Ishikawa (cell line): Measurements from ENCODE around the gene CMTM7.

ENCODE experiments used
- CEBPB ChIP-seq: IDR thresholded peaks from 2 replicates; pipeline ENCODE4 v1.6.1; 2012
- CREB1 ChIP-seq: IDR thresholded peaks from 2 replicates; pipeline ENCODE4 v1.6.1; 2012; ENCODE audit warnings: low read depth
- EGR1 ChIP-seq: IDR thresholded peaks from 2 replicates; pipeline ENCODE4 v1.6.1; 2012
- EP300 ChIP-seq: IDR thresholded peaks from 2 replicates; pipeline ENCODE4 v1.6.1; 2012; ENCODE audit warnings: borderline replicate concordance
- FOXM1 ChIP-seq: IDR thresholded peaks from 2 replicates; pipeline ENCODE4 v1.6.1; 2012; ENCODE audit warnings: low read depth, borderline replicate concordance
- MAX ChIP-seq: IDR thresholded peaks from 2 replicates; pipeline ENCODE4 v1.6.1; 2012
- NFIC ChIP-seq: IDR thresholded peaks from 2 replicates; pipeline ENCODE4 v1.6.1; 2012
- RAD21 ChIP-seq: IDR thresholded peaks from 2 replicates; pipeline ENCODE4 v1.6.1; 2012; ENCODE audit warnings: low read depth
- TAF1 ChIP-seq: IDR thresholded peaks from 2 replicates; pipeline ENCODE4 v1.6.1; 2012; ENCODE audit warnings: low read depth, mild to moderate bottlenecking
- TCF12 ChIP-seq: IDR thresholded peaks from 2 replicates; pipeline ENCODE4 v1.6.1; 2012; ENCODE audit warnings: low read depth
- TEAD4 ChIP-seq: IDR thresholded peaks from 2 replicates; pipeline ENCODE4 v1.6.1; 2012
- USF1 ChIP-seq: IDR thresholded peaks from 2 replicates; pipeline ENCODE4 v1.6.1; 2012
- YY1 ChIP-seq: IDR thresholded peaks from 2 replicates; pipeline ENCODE4 v1.6.1; 2012; ENCODE audit warnings: low read depth
- ZBTB7A ChIP-seq: IDR thresholded peaks from 2 replicates; pipeline ENCODE4 v1.6.1; 2012; ENCODE audit warnings: low read depth
- TF ChIP-seq, protein P1 (sequence below): IDR thresholded peaks from 2 replicates; pipeline ENCODE4 v1.6.1; 2012; ENCODE audit warnings: low read depth, mild to moderate bottlenecking

The CMTM7 gene

DNA sequence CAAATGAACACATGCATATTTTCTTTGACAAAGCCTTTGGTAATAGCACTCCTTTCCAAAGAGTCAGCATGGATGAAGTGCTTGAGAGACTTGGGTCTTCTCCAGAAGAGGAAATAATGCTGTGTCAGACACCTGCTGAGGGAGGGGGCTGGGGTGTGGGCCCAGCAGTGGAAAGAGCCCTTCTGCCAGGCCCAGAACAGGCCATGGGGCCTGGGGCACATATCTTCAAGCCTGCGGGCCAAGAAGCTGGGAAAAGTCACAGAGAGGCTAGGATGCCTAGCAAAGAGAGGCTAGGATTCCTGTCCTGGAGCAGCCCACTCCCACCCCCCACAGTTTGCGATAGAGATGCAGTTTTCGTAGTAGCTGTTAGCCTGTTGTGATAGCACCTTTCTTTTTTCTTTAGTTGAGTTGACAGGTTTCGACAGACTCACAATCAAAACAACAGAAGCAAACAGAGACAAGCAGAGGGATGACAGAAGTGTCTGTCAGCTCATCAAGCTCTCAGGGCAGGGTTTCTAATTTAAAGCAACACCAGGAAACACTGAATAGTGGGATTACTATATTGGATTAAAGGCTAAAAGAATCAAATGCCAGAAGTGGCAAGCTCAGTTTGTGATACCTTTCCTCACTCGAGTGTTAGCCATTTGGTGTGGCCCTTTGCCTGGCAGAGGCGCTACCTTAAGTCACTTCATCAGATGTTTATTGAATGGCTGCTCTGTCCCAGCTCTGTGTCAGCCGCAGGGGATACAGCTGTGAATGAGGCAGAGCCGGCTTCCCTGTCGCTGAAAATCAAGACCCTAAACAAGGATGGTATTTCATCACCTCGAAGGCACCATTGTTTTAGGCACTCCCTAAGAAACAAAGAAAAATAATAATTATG is 19.0 kb downstream of the CMTM7 start:
- TF ChIP-seq TAF1 = no peak
- TF ChIP-seq EP300 = no peak
- TF ChIP-seq FOXM1 = no peak
- TF ChIP-seq, protein P1, sequence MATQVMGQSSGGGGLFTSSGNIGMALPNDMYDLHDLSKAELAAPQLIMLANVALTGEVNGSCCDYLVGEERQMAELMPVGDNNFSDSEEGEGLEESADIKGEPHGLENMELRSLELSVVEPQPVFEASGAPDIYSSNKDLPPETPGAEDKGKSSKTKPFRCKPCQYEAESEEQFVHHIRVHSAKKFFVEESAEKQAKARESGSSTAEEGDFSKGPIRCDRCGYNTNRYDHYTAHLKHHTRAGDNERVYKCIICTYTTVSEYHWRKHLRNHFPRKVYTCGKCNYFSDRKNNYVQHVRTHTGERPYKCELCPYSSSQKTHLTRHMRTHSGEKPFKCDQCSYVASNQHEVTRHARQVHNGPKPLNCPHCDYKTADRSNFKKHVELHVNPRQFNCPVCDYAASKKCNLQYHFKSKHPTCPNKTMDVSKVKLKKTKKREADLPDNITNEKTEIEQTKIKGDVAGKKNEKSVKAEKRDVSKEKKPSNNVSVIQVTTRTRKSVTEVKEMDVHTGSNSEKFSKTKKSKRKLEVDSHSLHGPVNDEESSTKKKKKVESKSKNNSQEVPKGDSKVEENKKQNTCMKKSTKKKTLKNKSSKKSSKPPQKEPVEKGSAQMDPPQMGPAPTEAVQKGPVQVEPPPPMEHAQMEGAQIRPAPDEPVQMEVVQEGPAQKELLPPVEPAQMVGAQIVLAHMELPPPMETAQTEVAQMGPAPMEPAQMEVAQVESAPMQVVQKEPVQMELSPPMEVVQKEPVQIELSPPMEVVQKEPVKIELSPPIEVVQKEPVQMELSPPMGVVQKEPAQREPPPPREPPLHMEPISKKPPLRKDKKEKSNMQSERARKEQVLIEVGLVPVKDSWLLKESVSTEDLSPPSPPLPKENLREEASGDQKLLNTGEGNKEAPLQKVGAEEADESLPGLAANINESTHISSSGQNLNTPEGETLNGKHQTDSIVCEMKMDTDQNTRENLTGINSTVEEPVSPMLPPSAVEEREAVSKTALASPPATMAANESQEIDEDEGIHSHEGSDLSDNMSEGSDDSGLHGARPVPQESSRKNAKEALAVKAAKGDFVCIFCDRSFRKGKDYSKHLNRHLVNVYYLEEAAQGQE = no peak
- no peak for TF ChIP-seq NFIC
- TF ChIP-seq CEBPB = no peak
- TF ChIP-seq MAX = no peak
- TF ChIP-seq TEAD4 = no peak
- no peak for TF ChIP-seq RAD21
- no peak for TF ChIP-seq USF1
- TF ChIP-seq ZBTB7A = no peak
- TF ChIP-seq CREB1 = no peak
- no peak for TF ChIP-seq TCF12
- no peak for TF ChIP-seq EGR1
- no peak for TF ChIP-seq YY1

DNA sequence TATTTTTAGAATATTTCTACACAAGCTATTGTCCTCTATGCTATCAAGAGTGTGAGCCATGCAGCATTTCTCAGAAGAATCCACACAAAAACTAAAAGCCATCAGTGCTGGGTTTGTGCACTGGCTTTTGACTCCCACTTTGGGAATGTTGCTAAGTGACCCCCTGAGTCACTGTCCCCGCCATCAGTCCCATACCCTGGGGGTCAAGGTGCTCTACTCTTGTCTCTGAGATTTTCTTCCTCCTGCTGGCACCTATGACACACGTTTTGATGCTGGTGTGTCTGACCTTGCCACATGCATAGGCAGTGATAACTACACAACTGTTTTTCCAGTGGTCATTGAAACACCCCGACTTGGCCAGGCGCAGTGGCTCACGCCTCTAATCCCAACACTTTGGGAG is 19.8 kb downstream of the CMTM7 start:
- no peak for TF ChIP-seq TEAD4
- TF ChIP-seq EGR1 = no peak
- no peak for TF ChIP-seq EP300
- TF ChIP-seq NFIC = no peak
- TF ChIP-seq, protein P1 = no peak
- TF ChIP-seq CREB1 = no peak
- TF ChIP-seq USF1 = no peak
- TF ChIP-seq RAD21 = no peak
- TF ChIP-seq TCF12 = no peak
- TF ChIP-seq TAF1 = no peak
- no peak for TF ChIP-seq FOXM1
- TF ChIP-seq ZBTB7A = no peak
- TF ChIP-seq YY1 = no peak
- TF ChIP-seq CEBPB = no peak
- no peak for TF ChIP-seq MAX

DNA sequence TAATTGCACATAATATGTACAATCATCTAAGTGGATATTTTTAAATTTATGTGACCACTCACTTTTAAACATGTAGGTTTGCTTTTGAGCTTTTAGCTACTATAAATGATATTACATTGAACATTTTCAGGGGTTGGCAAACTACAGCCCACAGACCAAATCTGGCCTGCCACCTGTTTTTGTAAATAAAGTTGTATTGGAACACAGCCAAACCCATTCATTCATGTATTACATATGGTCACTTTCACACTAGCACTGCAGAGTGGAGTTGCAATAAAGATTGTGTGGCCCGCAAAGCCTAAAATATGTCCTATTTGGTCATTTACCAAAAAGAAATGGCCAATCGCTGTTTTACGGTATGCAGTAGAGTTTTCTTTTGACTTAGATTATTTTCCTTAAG is 21.2 kb downstream of the CMTM7 start:
- no peak for TF ChIP-seq CREB1
- no peak for TF ChIP-seq EGR1
- TF ChIP-seq EP300 = no peak
- TF ChIP-seq CEBPB = no peak
- TF ChIP-seq NFIC = peak; percentile 51; the same call in 1 of the 2 replicates
- no peak for TF ChIP-seq YY1

- TF ChIP-seq NFIC = no peak
- no peak for TF ChIP-seq USF1
- no peak for TF ChIP-seq CREB1
- no peak for TF ChIP-seq RAD21
These were observed 22.3 kb downstream of the CMTM7 start for GRCh38 chr3:32413845-32414521.

DNA sequence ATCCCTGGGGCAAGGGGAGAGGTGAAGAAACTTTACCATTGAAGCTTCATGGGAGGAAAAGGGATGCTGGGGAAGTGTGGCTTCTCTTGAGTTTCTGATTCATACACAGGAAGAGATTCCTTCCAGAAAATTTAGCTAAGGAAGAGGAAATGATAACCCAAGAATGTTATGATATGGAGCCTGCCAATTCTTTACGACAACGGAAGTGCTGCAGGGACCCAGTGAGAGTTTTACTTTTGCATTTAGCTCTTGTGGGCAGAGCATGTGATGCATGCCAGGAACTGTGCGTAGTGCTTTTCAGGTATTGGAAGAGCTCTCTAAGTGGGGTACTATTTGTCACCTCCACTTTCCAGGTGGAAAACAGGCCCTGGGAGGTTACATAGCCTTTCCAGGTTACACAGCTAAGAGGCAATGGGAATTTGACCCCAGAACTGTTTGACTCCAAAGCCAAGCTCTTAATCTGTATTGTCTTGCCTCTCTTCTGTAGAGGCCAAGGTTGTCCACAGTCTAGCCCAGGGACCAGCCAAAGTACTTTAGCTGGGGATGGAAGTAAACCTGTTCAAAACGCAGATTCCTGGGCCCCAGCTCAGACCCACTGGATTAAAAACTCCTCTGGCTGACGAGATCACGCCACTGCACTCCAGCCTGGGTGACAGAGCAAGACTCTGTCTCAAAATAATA is 23.0 kb downstream of the CMTM7 start:
- TF ChIP-seq CREB1 (no peak), FOXM1 (no peak), MAX (no peak), CEBPB (no peak), ZBTB7A (no peak), USF1 (no peak), TEAD4 (no peak), NFIC (no peak), EGR1 (no peak), RAD21 (no peak), YY1 (no peak), TAF1 (no peak), EP300 (no peak), TCF12 (no peak)
- TF ChIP-seq, protein P1 = no peak
